Pons (tissue), 1 donor: ENCODE data around the gene RUNX2.

Source experiments
- DNase-seq: peaks from one replicate; pipeline ENCODE4 v3.0.0-alpha.2; 2016; ENCODE audit warnings: low spot score

Gene RUNX2

GRCh38 chr6:45415315-45415714 lies 87.2 kb downstream of the RUNX2 start:
- no peak for DNase-seq

DNA sequence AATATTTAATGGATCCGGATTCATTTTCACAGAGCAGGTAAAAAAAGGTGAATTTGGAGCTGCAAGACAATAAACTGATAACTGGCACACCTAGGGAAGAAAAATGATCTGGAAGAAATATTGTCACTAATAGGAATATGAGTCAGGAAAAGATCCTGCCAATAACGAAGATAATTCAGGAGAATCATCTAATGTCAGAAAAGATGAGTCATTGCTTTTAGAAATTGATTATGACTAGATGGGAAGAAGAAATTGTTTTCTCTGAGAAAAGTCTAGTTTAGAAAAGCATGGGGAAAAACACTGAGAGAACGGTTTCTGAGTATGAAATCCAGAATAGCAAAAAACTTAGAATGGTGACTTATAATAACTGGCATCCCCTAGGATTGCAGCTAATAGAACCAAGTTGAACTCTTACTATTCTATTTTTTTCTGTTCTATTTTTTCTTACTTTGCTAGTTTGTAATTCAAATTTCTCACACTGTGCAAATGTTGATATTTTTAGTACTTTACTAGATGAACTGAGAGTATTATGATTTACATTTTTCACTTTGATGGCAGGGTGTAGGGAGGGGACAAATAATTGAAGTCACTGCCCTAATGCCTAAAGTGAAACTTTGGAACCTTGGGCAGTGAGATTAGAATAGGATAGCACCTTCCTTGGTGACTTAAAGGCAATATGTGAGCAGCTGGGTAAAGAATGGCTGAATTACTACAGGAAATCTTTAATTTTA lies 87.8 kb downstream of the RUNX2 start:
- no peak for DNase-seq

- no peak for DNase-seq
These were observed 88.6 kb downstream of the RUNX2 start for GRCh38 chr6:45416700-45417099.

- DNase-seq, result no peak
These were observed 89.3 kb downstream of the RUNX2 start for GRCh38 chr6:45417436-45417835.

DNA sequence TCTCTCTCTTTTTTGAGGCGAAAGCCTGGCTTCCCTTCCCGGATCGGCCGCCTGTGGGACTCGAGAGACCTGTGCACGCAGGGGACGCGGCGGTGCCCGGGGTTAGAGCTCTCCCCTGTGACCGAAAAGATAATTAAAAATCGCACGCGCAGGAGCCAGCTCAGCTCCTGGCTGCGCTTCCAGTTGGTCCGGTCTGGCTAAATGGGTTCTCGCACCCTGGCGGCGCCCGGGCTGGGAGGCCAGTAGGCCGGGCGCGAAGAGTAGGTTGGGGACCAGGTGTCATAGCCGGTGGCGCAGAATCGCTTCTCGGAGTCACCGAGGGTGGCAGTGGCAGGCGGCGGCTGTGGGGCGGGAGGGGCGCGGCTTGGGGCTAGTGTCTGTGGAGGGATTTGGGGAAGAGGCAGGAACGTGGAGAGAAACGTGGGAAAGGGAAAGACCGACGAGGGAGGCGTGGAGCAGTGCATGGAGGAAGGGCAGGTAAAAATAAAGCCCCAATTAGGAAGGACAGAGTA lies 91.5 kb downstream of the RUNX2 start:
- DNase-seq, result peak; percentile 43

- DNase-seq, result peak; percentile 46
These were observed 92.2 kb downstream of the RUNX2 start for GRCh38 chr6:45420083-45420908.

GRCh38 chr6:45420909-45421708 lies 93.0 kb downstream of the RUNX2 start:
- DNase-seq, result no peak

GRCh38 chr6:45421709-45422502 lies 93.8 kb downstream of the RUNX2 start:
- DNase-seq, result peak; percentile 57

DNA sequence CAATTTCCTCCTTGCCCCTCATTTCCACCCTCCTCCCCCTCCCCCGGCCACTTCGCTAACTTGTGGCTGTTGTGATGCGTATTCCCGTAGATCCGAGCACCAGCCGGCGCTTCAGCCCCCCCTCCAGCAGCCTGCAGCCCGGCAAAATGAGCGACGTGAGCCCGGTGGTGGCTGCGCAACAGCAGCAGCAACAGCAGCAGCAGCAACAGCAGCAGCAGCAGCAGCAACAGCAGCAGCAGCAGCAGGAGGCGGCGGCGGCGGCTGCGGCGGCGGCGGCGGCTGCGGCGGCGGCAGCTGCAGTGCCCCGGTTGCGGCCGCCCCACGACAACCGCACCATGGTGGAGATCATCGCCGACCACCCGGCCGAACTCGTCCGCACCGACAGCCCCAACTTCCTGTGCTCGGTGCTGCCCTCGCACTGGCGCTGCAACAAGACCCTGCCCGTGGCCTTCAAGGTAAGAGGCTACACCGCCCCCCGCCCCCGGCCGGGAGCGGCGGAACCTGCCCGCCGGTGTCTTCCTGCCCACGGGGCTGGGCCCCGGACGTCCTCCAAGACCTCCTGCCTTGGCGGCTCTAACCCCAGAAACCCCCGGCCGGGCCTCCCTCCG lies 94.5 kb downstream of the RUNX2 start:
- no peak for DNase-seq

DNA sequence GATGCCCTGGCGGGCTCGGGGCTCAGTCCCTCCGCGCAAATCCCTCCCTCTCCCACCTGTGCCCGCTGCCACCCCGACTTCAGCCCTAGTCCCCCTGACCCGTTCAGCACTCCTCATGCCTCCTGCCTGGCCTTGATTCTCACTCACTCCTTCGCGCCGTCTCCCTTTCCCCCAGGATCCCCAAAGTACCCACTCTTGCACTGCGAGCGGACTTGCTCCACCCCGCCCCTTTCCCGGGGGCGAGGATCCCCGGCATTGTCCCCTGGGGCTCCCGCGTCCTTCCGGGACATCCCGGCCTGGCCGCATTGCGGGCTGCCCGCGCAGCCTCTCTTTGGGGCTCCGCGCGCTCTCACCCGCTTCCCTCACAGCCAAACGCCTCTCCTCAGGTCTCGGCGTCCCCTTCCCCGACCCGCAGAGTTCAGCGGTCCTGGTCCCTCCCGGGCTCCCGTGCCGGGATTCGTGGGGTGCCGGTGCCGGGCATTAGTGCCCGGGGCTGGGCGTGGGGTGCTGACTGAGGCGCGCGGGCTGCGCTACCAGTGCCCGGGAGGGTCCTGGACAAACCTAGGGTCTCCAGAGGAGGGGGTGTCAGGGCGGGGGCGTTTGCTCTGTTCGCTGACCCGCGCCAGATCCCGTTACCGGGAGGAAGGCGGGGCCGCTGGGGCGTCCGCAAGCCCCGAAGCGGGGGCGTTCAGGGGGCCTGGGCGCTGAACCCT lies 95.1 kb downstream of the RUNX2 start:
- no peak for DNase-seq

GRCh38 chr6:45423824-45424450 lies 95.8 kb downstream of the RUNX2 start:
- DNase-seq, result no peak

- DNase-seq, result no peak
These were observed 96.3 kb downstream of the RUNX2 start for GRCh38 chr6:45424451-45424861.

DNA sequence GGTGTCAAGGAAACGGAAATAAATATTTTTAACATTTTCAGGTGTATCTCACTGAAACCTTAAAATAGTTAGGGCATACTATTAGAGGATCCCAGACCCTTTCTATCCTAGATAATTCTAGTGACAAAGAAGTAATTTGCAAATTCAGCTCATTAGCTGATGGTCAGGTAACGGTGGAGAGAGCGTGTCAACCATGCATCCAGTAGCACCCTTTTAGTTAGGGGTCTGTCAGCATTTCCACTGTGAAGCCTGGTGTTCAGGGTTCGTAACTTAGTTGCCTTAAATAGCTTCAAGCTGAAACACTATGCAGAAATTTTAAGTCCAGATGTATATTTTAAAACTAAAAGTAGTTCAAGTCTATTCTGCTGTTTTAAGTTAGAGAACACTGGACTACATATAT lies 98.1 kb downstream of the RUNX2 start:
- DNase-seq, result no peak

- no peak for DNase-seq
These were observed 99.6 kb downstream of the RUNX2 start for GRCh38 chr6:45427726-45428125.

- no peak for DNase-seq
These were observed 100.6 kb downstream of the RUNX2 start for GRCh38 chr6:45428727-45429126.

- no peak for DNase-seq
These were observed 102.6 kb downstream of the RUNX2 start for GRCh38 chr6:45430590-45431202.

DNA sequence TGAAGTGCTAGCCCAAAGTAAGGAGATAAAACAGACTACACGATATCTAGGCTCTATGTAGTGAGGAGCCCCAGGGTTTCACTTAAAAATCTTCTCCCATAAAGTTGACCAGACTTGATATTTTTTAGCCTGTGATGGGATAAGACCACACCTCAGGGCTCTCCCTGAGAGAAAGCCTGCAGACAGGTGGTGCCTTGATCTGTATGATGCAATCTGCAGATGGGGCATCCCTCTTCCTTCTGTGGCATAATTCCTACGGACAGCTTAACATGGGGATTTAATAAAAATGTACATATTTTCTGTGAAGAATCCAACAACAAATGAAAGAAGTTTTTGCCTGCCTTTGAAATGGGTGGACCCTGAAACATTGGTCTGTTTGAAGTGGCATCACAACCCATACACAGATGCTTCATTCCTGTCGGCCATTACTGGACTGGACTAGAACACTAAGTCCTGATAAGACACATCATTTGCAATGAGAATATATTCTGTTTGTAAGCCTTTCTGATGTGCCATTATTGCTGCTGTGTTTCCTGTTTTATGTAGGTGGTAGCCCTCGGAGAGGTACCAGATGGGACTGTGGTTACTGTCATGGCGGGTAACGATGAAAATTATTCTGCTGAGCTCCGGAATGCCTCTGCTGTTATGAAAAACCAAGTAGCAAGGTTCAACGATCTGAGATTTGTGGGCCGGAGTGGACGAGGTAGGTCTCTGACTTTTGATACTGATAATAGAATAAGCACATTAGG lies 103.4 kb downstream of the RUNX2 start:
- no peak for DNase-seq

DNA sequence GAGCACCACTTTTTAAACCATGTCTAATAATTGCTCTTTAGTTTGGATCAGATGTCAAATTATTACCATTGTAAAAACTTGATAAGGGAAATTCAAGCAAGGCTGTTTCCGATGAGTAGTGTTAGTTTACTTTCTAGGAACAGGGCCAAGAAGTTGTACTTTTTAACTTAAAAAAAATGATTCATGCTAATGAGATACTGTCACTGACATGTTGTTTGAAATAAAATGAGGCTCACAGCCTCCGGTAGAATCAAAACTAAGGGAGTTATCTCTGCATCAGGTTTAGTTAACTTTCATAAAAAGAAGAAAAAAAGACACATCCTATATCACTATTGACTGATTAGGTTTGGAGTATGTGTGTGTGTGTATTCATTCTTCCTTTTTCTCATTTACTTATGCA lies 104.8 kb downstream of the RUNX2 start:
- DNase-seq, result no peak
